GM08714 (cell line): ENCODE measurements around the gene CELSR1.

ENCODE experiments used
- H3K4me3 ChIP-seq: fragments of 200-500 bp; sonication (Bioruptor generic); 2 replicates; pipeline ENCODE4 v1.5.1; 2014; ENCODE audit warnings: mild to moderate bottlenecking, low read length, inconsistent platforms
- ZNF274 ChIP-seq: IDR thresholded peaks from 2 replicates; pipeline ENCODE4 v1.6.1; 2012; ENCODE audit warnings: mild to moderate bottlenecking, low read depth, low read length

CELSR1 gene

GRCh38 chr22:46569848-46570695 is 32.7 kb upstream of the CELSR1 start:
- H3K4me3 ChIP-seq: no peak overlapping the region
- TF ChIP-seq ZNF274: no peak

- H3K4me3 ChIP-seq: no peak overlapping the region
- TF ChIP-seq ZNF274: no peak
Observed at GRCh38 chr22:46569055-46569847, 31.8 kb upstream of the CELSR1 start.

GRCh38 chr22:46568102-46568809 is 30.8 kb upstream of the CELSR1 start:
- TF ChIP-seq ZNF274: no peak

GRCh38 chr22:46567471-46567870 is 30.1 kb upstream of the CELSR1 start:
- no peak for TF ChIP-seq ZNF274
- H3K4me3 ChIP-seq: no peak overlapping the region

More at GRCh38 chr22:46568102-46568809, 30.8 kb upstream of the CELSR1 start:
- no peak overlapping the region for H3K4me3 ChIP-seq

GRCh38 chr22:46564084-46564714 is 26.8 kb upstream of the CELSR1 start:
- no peak overlapping the region for H3K4me3 ChIP-seq
- TF ChIP-seq ZNF274: no peak

GRCh38 chr22:46563381-46564083 is 26.1 kb upstream of the CELSR1 start:
- no peak overlapping the region for H3K4me3 ChIP-seq

GRCh38 chr22:46561435-46561905 is 24.1 kb upstream of the CELSR1 start:
- no peak for TF ChIP-seq ZNF274
- H3K4me3 ChIP-seq: no peak overlapping the region

More at GRCh38 chr22:46563381-46564083, 26.1 kb upstream of the CELSR1 start:
- no peak for TF ChIP-seq ZNF274

GRCh38 chr22:46560696-46561295 is 23.4 kb upstream of the CELSR1 start:
- no peak overlapping the region for H3K4me3 ChIP-seq
- no peak for TF ChIP-seq ZNF274

- H3K4me3 ChIP-seq: no peak overlapping the region
- TF ChIP-seq ZNF274: no peak
Observed at GRCh38 chr22:46557736-46558480, 20.5 kb upstream of the CELSR1 start.

- no peak for TF ChIP-seq ZNF274
- no peak overlapping the region for H3K4me3 ChIP-seq
Observed at GRCh38 chr22:46556775-46557174, 19.4 kb upstream of the CELSR1 start.

- TF ChIP-seq ZNF274: no peak
- H3K4me3 ChIP-seq: no peak overlapping the region
Observed at GRCh38 chr22:46553189-46553588, 15.8 kb upstream of the CELSR1 start.

- H3K4me3 ChIP-seq: no peak overlapping the region
- TF ChIP-seq ZNF274: no peak
Observed at GRCh38 chr22:46551996-46552395, 14.6 kb upstream of the CELSR1 start.

GRCh38 chr22:46551321-46551720 is 13.9 kb upstream of the CELSR1 start:
- no peak for TF ChIP-seq ZNF274
- H3K4me3 ChIP-seq: no peak overlapping the region
